ENCODE data around the gene RGS12.

GRCh38 chr4:3320361-3321023 is 27.7 kb downstream of the RGS12 start:
- TF ChIP-seq POLR2AphosphoS5 (IDR thresholded peaks at IDR 0.05; ENCODE audit: low read depth, low read length): no peak
- no peak for TF ChIP-seq TAF1 (IDR thresholded peaks at IDR 0.05; ENCODE audit: low read depth, low read length)
- TF ChIP-seq POLR2A (IDR thresholded peaks at IDR 0.05; ENCODE audit: low read depth, low read length): no peak
